PFSK-1 (cell line): Measurements from ENCODE around the gene CNTNAP2.

ENCODE experiments used
- FOXP2 ChIP-seq: optimal IDR thresholded peaks from 2 replicates; pipeline ENCODE3; 2011; ENCODE audit warnings: borderline replicate concordance, control low read depth, inconsistent platforms; ENCODE audit not compliant: insufficient read depth; ENCODE audit errors: extremely low read length, extremely low read depth
- POLR2AphosphoS5 ChIP-seq: IDR thresholded peaks from 2 replicates; pipeline ENCODE4 v1.6.1; 2012; ENCODE audit warnings: low read depth, mild to moderate bottlenecking, control low read depth, low read length, moderate library complexity
- REST ChIP-seq, 2 experiments: IDR thresholded peaks; 2 replicates each; pipeline versions ENCODE4 v1.6.1 to v1.8.0; 2011 to 2012; ENCODE audit warnings: low read depth in 2 of 2, low read length in 2 of 2, control low read depth in 1 of 2, inconsistent platforms in 1 of 2, mild to moderate bottlenecking in 1 of 2, moderate library complexity in 1 of 2; ENCODE audit not compliant: insufficient read depth in 1 of 2
- TAF1 ChIP-seq: IDR thresholded peaks from 2 replicates; pipeline ENCODE4 v1.6.1; 2012; ENCODE audit warnings: low read length, control low read depth, borderline replicate concordance; ENCODE audit not compliant: insufficient read depth

- TF ChIP-seq FOXP2 (no peak), POLR2AphosphoS5 (no peak), REST (IDR thresholded peaks at IDR 0.05; ENCODE audit: insufficient read depth in 1 of 2, low read depth in 2 of 2, low read length in 2 of 2) (no peak), TAF1 (no peak)
Measured at GRCh38 chr7:148356303-148356702, 2239.7 kb downstream of the CNTNAP2 start.
